ENCODE results near the gene MPZL1.

- TF ChIP-seq CTCF (IDR thresholded peaks at IDR 0.05) (no peak), POLR2A (IDR thresholded peaks at IDR 0.05) (no peak)
Observed at GRCh38 chr1:167713330-167714081, 8.3 kb upstream of the MPZL1 start.
